ENCODE measurements around the gene RAD50. TPM values are rescaled to one million over a fixed set of nuclear protein-coding genes. Genes with fewer than 3 reads are reported as not detected.
A peak's percentile ranks its signal among the peaks of the same experiment; 100 is the strongest.

RAD50 gene
- total and polyA plus RNA-seq, 10 of the 15 experiments (the other 5 are each of a cell fraction or from before 2014, with no cell fraction given) = 12.8 to 68.6 (median 47.0) TPM

DNA sequence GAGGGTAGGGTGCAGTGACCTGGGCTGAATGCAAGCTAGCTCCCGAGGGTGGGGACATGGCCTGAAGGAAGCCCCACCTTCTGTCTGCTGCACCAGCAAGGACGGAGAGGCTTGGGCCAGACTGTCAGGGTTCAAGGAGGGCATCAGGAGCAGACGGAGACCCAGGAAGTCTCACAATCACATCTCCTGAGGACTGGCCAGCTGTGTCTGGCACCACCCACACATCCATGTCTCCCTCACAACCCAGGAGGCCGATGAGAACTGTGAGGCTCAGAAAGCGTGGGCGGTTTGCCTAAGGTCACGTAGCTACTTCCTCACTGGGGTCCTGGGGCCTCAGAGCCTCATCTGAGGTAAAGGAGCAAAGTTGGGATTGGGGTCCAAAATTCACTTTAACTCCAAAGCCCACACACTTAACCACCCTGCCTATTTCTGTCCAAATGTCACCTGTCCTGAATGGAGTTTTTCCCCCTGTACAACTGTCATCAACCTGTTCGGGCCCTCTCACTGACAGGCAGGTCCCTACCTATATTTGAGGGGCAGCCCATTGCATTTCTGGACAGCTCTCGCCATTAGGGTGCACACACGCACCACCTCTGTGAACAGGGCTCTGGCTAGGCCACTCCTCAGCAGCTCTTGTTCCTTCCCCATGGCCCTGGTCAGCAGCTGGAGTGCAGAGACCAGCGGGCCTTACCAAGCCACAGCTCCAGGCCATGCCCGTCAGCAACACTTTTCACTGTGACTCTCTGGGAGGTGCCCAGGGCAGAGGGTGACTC, 104.6 kb downstream of the RAD50 start (continued):
- TF ChIP-seq, protein P1, sequence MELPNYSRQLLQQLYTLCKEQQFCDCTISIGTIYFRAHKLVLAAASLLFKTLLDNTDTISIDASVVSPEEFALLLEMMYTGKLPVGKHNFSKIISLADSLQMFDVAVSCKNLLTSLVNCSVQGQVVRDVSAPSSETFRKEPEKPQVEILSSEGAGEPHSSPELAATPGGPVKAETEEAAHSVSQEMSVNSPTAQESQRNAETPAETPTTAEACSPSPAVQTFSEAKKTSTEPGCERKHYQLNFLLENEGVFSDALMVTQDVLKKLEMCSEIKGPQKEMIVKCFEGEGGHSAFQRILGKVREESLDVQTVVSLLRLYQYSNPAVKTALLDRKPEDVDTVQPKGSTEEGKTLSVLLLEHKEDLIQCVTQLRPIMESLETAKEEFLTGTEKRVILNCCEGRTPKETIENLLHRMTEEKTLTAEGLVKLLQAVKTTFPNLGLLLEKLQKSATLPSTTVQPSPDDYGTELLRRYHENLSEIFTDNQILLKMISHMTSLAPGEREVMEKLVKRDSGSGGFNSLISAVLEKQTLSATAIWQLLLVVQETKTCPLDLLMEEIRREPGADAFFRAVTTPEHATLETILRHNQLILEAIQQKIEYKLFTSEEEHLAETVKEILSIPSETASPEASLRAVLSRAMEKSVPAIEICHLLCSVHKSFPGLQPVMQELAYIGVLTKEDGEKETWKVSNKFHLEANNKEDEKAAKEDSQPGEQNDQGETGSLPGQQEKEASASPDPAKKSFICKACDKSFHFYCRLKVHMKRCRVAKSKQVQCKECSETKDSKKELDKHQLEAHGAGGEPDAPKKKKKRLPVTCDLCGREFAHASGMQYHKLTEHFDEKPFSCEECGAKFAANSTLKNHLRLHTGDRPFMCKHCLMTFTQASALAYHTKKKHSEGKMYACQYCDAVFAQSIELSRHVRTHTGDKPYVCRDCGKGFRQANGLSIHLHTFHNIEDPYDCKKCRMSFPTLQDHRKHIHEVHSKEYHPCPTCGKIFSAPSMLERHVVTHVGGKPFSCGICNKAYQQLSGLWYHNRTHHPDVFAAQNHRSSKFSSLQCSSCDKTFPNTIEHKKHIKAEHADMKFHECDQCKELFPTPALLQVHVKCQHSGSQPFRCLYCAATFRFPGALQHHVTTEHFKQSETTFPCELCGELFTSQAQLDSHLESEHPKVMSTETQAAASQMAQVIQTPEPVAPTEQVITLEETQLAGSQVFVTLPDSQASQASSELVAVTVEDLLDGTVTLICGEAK (IDR thresholded peaks at IDR 0.05; ENCODE audit: borderline replicate concordance) = no peak
- TF ChIP-seq, protein P2, sequence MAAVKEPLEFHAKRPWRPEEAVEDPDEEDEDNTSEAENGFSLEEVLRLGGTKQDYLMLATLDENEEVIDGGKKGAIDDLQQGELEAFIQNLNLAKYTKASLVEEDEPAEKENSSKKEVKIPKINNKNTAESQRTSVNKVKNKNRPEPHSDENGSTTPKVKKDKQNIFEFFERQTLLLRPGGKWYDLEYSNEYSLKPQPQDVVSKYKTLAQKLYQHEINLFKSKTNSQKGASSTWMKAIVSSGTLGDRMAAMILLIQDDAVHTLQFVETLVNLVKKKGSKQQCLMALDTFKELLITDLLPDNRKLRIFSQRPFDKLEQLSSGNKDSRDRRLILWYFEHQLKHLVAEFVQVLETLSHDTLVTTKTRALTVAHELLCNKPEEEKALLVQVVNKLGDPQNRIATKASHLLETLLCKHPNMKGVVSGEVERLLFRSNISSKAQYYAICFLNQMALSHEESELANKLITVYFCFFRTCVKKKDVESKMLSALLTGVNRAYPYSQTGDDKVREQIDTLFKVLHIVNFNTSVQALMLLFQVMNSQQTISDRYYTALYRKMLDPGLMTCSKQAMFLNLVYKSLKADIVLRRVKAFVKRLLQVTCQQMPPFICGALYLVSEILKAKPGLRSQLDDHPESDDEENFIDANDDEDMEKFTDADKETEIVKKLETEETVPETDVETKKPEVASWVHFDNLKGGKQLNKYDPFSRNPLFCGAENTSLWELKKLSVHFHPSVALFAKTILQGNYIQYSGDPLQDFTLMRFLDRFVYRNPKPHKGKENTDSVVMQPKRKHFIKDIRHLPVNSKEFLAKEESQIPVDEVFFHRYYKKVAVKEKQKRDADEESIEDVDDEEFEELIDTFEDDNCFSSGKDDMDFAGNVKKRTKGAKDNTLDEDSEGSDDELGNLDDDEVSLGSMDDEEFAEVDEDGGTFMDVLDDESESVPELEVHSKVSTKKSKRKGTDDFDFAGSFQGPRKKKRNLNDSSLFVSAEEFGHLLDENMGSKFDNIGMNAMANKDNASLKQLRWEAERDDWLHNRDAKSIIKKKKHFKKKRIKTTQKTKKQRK (IDR thresholded peaks at IDR 0.05; ENCODE audit: low read depth, low read length) = no peak
- TF ChIP-seq IKZF2 (IDR thresholded peaks at IDR 0.05) (peak; percentile 76 to 82), ETV6 (conservative IDR thresholded peaks at IDR 0.05 in 1 of 2, IDR thresholded peaks at IDR 0.05 in 1 of 2; ENCODE audit: borderline replicate concordance in 1 of 2, low read depth in 1 of 2) (0 out of 4 replicates have a peak, but pooled peaks of 1 of the 2 experiments have one; percentile 7), ZBED1 (IDR thresholded peaks at IDR 0.05; ENCODE audit: borderline replicate concordance) (no peak), JUNB (IDR thresholded peaks at IDR 0.05) (no peak), IRF4 (IDR thresholded peaks at IDR 0.05; ENCODE audit: low read depth, low read length) (peak; percentile 44; the same call in 1 of the 2 replicates), MLLT1 (IDR thresholded peaks at IDR 0.05) (0 out of 2 replicates have a peak, but pooled peaks have one; percentile 74)
- TF ChIP-seq, protein P3, sequence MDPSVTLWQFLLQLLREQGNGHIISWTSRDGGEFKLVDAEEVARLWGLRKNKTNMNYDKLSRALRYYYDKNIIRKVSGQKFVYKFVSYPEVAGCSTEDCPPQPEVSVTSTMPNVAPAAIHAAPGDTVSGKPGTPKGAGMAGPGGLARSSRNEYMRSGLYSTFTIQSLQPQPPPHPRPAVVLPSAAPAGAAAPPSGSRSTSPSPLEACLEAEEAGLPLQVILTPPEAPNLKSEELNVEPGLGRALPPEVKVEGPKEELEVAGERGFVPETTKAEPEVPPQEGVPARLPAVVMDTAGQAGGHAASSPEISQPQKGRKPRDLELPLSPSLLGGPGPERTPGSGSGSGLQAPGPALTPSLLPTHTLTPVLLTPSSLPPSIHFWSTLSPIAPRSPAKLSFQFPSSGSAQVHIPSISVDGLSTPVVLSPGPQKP (IDR thresholded peaks at IDR 0.05; ENCODE audit: low read depth, low read length) = no peak
- TF ChIP-seq, protein P4, sequence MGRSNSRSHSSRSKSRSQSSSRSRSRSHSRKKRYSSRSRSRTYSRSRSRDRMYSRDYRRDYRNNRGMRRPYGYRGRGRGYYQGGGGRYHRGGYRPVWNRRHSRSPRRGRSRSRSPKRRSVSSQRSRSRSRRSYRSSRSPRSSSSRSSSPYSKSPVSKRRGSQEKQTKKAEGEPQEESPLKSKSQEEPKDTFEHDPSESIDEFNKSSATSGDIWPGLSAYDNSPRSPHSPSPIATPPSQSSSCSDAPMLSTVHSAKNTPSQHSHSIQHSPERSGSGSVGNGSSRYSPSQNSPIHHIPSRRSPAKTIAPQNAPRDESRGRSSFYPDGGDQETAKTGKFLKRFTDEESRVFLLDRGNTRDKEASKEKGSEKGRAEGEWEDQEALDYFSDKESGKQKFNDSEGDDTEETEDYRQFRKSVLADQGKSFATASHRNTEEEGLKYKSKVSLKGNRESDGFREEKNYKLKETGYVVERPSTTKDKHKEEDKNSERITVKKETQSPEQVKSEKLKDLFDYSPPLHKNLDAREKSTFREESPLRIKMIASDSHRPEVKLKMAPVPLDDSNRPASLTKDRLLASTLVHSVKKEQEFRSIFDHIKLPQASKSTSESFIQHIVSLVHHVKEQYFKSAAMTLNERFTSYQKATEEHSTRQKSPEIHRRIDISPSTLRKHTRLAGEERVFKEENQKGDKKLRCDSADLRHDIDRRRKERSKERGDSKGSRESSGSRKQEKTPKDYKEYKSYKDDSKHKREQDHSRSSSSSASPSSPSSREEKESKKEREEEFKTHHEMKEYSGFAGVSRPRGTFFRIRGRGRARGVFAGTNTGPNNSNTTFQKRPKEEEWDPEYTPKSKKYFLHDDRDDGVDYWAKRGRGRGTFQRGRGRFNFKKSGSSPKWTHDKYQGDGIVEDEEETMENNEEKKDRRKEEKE (IDR thresholded peaks at IDR 0.05) = 0 out of 2 replicates have a peak, but pooled peaks have one; percentile 18
- TF ChIP-seq, protein P5, sequence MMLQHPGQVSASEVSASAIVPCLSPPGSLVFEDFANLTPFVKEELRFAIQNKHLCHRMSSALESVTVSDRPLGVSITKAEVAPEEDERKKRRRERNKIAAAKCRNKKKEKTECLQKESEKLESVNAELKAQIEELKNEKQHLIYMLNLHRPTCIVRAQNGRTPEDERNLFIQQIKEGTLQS (IDR thresholded peaks at IDR 0.05; ENCODE audit: borderline replicate concordance, extremely low read depth, low read depth, low read length) = no peak

All from GM12878 (cell line).